NCI-H2081 (cell line): ENCODE data around the gene SLC22A4.

Experiments
- DNase-seq, 2 experiments: peaks; one replicate each; lab custom pipeline; 2025; lab: John Stamatoyannopoulos, UW

SLC22A4 gene

DNA sequence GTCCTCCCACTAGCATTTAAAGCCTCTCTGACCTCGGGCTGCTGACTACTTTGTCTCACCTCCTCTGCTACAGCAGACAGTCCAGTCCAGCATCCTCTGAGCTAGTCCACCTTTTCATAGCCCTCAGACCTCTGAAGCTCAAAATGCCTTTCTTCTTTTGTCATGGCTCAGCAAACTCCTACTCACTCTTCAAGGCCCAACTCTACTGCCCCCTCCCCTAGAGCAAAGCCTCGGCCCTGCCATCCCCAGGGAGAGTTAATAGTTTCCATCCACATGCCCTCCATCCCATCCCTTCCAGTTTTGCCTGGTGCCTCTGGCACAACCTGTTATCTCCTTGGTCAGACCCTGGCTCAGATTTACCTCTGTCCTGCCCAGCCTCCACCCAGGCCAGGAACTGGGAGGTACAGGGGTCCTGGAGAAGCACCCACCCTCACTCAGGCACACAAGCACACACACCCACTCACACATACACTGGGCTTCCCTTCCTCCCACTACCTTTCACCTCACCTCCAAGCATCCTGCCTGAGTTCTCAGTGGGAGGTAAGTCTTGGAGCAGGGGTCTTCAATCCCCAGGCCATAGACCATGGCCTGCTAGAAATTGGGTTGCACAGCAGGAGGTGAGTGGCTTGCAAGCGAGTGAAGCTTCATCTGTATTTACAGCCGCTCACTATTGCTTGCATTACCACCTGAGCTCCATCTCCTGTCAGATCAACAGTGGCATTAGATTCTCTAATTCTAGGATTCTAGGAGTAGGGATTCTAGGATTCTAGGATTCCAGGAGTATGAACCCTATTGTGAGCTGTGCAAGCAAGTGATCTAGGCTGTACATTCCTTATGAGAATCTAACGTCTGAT is 18.6 kb upstream of the SLC22A4 start:
- no peak for DNase-seq

DNA sequence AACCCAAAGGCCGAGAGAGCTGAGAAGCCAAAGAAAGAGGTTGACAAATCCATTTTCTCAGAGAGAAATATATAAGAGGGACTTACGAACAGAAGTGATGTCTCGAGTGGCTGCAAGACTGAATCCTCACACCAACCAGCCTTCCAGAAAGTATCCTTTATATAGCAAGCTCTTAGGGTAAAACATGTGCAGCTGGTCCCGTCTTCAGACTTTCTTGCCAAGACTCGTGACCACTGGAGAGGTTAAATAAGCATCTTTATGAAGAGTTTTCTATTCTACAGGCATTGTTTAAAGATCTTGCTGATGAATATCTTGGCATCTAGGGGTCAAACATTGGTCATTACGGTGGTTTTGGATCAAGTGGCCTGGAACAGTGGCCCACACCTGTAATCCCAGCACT is 16.9 kb upstream of the SLC22A4 start:
- DNase-seq = no peak

GRCh38 chr5:132277971-132278853 is 16.0 kb upstream of the SLC22A4 start:
- no peak for DNase-seq

DNA sequence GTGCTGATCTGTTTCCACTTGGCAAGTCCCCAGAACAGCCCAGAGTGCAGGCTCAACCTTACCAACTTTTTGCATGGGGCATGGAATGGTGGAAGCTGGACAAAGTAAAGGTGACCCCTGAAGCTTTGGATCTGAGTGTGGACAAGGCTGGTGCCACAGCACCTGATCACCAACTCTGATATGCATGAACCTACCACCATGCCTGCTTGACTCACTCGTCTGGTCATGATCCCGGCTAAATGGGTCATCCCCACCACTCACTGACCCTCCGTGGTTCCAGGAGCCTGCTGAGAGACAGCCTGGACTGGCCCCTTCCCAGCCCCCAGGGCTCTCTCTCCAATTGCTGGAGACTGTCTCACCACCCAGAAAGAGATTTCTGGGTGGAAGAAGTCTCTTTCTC is 14.4 kb upstream of the SLC22A4 start:
- no peak for DNase-seq

GRCh38 chr5:132280371-132281240 is 13.6 kb upstream of the SLC22A4 start:
- DNase-seq = no peak

GRCh38 chr5:132281856-132282614 is 12.2 kb upstream of the SLC22A4 start:
- peak in 1 of 2 experiments; percentile 32 for DNase-seq

DNA sequence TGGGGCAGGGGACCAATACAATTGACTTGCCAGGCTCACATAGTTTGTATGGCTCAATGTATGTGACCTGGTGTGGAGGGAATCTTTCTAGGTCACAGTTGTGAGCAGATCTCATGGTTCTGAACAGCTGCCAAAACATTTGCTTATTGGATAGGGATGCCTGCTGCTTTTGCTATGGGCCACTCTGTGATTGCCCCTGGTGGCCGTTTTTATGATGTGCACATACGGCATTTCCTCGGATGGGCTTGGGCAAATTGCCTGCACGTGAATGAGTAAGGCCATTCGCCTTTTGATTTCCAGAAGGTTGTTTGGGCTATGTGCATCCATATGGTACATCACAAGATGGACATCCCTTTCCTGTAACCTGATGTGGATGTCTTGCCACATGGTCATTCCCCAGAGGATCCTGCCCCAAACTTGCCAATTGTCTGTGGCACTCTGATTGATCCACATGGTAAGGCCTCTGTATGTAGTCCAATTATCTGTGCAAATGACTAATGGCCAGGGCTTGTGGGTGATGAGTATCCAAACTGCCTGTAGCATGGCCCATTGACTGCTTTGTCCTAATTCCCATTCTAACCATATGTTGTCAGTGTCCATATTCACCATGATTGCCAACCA is 10.7 kb upstream of the SLC22A4 start:
- no peak for DNase-seq

GRCh38 chr5:132289097-132289496 is 5.1 kb upstream of the SLC22A4 start:
- no peak for DNase-seq

GRCh38 chr5:132291026-132291425 is 3.2 kb upstream of the SLC22A4 start:
- DNase-seq = no peak

DNA sequence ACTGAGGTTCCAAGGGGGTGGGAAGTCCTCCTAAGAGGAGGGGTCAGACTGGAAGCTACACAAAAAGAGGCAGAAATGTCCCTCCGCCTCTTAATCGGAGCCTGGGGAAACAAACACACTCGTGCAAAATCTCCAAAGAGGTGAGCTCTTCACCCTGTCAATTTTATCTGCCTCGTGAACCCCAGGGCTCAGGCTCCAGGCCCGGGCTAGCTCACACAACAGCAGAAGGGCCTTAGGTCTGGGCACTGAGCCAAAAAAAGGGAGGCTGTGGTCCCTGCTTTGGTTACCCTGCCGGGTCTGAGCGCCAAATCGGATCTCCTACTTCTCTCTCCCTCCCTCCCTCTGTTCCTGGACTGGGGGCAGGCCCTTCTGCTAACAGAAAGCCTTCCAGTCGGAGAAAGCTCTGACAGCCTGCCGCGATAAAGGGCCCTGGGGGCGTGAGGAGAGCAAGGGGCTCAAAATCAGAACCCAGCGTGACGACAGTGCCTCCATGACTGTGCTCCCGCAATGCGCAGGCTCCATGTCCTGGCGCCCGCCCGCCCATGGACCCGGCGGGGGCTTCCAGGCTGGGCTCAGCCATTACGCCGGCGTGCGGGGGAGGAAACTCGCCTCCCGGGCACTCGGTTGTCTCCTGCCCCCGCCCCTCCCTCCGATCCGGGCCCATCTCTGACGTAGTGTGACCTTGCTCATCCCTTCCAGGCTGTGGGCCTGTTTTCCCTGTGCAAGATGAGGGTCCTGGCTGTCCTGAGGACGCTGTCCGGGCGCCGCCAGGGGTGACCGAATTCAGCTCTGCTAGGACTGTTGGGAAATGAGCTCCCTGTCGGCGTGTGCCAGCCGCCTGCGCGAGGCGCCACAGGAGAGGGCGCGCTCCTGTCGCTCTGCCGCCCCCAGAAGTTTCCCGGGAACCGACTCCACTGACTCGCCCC is 865 bp upstream of the SLC22A4 start:
- DNase-seq = peak; percentile 85 to 92

- DNase-seq = no peak
Measured at GRCh38 chr5:132294728-132295504, 722 bp downstream of the SLC22A4 start.

- no peak for DNase-seq
Measured at GRCh38 chr5:132295505-132296411, 1.6 kb downstream of the SLC22A4 start.

DNA sequence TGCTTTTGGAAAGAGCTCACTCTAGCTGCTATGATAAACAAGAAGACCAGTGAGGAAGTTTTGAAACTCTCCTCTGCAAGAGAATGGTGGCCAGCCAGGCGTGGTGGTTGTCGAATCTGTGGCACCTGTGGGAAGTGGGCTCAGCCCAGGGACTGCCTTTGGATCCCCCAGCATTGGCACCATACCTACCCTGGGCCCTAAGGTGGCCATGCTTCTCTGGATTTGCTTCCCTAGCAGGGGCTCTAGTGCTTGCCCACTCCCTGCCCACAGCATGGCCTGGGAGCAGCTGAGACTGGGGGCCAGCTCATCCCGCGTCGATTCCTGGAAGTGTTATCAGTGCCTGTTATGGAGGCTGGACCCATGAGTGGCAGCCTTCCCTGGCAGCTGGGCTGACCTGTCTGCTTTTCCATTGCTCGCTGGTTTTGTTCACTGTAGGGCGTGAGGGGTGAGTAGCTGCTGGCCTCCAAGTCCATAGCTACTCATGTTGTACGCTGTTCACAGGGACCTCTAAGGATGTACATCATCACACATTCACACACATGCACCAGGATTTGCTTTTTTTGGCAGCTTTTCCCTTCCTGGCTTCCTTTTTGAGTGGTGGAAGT is 2.3 kb downstream of the SLC22A4 start:
- DNase-seq = no peak

GRCh38 chr5:132297211-132297940 is 3.2 kb downstream of the SLC22A4 start:
- no peak for DNase-seq

- no peak for DNase-seq
Measured at GRCh38 chr5:132298298-132299212, 4.4 kb downstream of the SLC22A4 start.

DNA sequence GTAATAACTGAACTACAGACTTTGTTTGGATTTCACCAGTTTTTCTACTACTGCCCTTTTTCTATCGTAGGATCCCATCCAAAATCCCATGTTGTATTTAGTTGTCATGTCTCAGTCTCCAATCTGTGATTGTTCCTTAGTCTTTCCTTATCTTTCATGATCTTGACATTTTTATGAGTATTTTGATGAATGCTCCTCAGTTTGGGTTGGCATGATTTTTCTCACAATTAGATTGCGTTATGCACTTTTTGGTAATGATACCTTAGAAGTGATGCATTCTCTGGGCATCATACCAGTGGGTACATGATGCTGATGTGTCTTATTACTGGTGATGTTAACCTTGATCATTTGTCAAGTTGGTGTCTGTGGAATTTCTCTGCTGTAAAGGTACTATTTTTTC is 5.7 kb downstream of the SLC22A4 start:
- DNase-seq = no peak
